GM19467 (cell line): ENCODE measurements around the gene OXLD1.

Experiments
- ATAC-seq: cut with Tn5 transposase; IDR thresholded peaks from one replicate; pipeline ENCODE4 v1.9.1; 2021; ENCODE audit warnings: mild to moderate bottlenecking, moderate library complexity; ENCODE audit not compliant: unreplicated experiment

Gene OXLD1

GRCh38 chr17:81666342-81667191, at the start of gene OXLD1, which contains the start of gene CCDC137:
Gene OXLD1, minus strand, starts transcription at chr17:81666605. Its CDS starts 28 bp downstream, at chr17:81666577.
Gene CCDC137, plus strand, starts transcription at chr17:81666737. Its CDS starts 30 bp downstream, at chr17:81666767.
- ATAC-seq = peak; percentile 76

GRCh38 chr17:81715107-81715871, 48.9 kb upstream of the OXLD1 start:
- ATAC-seq = no peak

- ATAC-seq = no peak
Measured at GRCh38 chr17:81714412-81715106, 48.2 kb upstream of the OXLD1 start.

DNA sequence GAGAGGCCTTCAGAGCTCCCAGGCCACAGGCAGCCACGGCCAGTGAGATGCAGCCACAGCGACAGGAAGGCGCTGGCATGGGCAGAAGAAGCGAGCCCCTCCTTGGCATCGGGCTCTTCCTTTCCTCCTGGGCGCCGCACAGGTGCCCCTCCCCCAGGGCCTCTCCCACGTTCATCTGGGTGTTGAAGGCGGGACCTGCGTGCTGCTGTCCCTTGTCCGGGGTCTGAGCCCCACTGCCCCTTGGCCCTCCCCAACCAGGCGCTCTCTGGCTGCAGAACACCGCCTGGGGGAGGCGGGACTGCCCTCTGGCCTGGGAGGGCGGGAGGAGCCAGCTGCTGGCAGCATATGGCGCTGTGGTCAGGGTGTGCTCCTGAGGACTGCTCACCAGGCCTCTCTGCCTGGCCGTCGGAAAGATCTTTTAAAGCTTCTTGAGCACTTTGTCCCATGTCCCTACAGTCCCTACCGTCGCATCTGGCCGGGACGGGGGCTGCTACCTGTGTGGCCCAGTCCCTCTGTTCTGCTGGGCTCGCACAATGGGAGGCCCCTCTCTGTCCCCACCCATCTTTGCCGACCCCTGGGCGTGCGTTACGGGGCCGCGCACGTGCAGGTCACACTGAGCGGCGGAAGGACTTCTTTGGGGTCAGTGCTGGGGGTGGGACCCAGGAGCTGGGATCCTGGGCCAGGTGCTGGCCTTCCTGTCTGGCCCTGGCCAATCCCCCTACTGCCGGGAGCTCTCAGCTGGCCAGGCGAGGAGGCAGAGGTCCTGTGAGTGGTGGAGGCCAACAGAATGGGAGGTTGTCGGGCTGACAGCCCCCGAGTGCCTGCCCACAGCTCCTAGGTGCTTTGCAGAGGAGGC, 47.4 kb upstream of the OXLD1 start:
- no peak for ATAC-seq

- no peak for ATAC-seq
Measured at GRCh38 chr17:81713004-81713555, 46.7 kb upstream of the OXLD1 start.

DNA sequence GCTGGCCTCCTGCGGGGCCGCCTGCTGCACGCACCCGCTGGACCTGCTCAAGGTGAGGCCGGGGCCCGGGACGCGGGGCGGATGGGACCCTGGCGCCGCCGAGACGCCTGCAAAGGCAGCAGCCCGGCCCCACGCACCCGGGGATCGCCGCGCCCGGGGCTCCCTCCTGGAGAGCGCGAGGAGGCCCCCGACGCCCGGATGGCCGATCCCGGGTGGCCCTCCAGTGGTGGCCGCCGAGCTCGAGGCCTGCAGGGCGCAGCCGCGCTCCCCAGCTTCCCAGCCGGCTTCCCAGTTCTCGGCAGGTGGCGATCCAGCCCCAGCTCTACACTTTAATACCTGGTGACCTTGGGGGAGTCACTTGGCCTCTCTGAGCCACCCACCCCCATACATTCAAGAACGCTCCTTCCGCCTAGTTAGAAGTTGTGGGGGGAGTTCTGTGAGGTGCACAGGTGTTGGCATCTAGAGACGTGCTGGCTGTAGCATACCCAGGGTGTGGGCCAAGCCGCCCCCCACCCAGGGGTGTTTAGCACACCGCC, 46.1 kb upstream of the OXLD1 start:
- peak; percentile 14 for ATAC-seq

DNA sequence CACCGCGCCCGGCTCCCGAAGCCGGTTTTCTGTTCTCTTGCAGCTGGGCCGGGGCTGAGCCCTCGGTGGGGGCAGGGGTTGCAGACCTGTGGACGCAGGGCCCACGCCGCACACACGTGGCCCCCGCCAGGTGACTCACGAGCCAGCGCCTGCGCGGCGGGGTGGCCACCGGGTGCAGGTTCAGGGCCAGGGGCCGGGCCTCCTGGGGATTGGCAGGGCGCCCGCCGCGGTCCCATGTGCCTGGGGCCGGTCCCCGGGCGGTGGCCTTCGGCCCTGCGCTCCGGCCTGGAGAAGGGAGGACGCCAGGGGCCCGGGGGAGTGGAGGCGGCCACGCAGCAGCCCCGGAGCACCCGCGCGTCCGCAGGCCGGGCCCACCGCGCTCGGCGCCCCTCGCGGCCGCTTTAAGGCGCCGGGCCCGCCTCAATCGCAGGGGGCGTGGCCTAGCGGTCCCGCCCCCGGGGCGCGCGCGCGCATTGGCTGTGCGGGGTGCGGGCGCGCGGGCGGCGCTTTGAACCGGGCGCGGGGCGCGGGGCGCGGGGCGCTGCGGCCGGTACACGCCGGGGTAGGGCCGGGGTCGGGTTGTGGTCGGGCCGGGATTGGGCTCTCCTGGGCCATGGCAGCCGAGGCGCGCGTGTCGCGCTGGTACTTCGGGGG, 45.5 kb upstream of the OXLD1 start, which contains the start of gene SLC25A10:
SLC25A10 (plus strand) TSS at position 471 of the 654 bp plus-strand sequence; CDS start at position 614, 143 bp downstream.
- peak; percentile 51 for ATAC-seq

DNA sequence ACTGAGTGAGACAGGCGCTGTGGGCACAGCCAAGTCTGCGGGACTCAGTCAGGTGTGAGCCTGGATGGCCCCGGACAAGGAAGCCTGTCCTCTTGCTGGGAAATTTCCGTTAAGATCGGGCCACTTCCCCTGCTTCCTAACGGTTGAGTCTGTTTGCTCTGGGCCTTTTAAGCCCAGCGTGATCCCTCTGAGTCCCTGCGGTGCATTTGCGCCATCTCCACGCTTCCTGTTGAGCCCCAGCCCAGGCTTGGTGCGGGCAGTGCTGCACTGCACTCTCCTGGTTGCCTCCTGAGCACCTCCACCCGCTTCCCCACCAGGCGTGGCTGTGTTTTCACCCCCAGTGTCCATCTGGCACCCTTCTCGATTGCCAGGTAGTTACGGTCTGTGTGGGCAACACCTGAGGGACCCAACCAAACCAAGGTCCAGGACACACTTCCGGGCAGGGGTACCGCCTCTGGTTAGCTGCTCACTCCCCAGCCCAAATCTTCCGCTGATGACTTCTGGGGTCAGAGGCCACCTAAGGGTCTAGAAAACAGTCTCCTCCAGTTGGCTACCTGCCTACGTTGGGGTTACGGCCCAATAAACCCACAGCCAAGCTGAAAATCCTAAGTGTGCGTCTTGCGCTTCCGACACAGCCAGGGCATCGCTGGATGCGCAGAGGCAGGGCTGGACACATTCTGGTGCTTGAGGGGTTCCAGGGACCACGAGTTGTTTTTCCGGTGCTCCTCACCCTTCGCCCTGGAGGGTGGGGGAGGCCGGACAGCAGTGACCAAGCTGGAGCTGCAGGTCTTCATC, 44.3 kb upstream of the OXLD1 start:
- no peak for ATAC-seq

DNA sequence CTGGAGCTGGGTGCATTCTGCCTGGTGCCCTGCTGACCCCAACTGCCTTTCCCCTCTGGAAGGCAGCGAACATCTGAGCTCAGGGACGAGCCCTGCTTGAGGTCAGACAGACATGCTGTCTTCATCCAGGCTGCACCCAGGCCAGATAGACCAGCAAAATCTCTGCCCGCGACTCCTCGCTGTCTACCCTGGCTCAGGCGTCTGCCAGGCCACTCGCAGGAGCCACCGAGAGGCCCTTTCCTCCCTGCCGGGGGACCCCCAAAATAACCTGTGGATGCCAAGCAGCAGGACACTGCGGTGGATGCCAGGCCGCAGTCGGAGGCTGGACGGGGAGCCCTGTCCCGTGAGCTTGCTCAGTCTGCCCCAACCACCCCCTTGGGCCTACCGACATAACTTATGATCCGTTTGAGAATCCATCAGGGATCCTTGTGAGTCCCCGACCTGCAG, 42.4 kb upstream of the OXLD1 start:
- ATAC-seq = no peak

GRCh38 chr17:81707725-81708646, 41.6 kb upstream of the OXLD1 start:
- no peak for ATAC-seq

- ATAC-seq = no peak
Measured at GRCh38 chr17:81706757-81707624, 40.6 kb upstream of the OXLD1 start.

DNA sequence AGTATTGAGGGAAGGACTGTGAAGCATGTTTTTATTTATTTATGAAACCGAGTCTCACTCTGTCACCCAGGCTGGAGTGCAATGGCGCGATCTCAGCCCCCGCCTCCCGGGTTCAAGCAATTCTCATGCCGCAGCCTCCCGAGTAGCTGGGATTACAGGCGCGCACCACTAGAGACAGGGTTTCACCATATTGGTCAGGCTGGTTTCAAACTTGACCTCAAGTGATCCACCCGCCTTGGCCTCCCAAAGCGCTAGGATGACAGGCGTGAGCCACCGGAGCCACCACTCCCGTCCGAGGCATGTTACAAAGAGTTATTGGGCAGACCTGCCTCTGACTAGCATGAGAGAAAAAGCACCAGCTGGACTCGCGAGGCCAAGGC, 39.8 kb upstream of the OXLD1 start:
- no peak for ATAC-seq

DNA sequence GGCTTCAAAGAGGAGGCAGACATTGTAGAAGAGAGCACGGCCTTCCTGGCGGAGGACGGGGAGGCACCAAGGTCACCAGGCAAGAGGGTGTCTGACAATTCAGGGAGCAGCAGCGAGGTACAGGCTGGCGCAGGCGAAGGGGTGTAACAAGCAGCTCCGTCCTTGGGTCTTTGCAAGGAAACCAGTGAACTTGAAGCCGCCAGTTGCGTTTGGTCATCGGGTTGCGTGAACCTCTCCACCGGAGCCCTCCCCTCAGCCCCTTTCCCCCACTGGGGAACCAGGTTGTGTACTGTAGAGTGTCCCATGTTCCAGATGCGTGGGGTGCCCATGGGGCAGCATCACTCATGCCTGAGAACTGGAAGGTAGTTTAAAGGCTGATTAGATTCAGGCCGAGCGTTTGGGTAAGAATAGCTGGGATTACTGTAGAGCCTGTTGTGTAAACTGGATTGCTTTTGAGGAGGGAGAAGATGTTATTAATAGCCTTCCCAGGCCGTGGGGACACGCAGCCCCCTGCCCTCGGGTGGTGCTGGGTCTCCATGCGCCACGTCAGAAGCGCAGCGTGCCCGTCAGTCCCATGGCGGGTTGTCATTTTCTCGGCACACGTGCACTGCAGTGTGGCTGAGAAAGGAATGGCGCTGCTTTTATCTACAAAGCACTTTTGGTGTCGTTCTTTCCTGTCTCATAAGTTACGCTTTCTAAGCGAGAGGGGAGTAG, 39.3 kb upstream of the OXLD1 start:
- no peak for ATAC-seq

GRCh38 chr17:81703747-81704654, 37.6 kb upstream of the OXLD1 start:
- no peak for ATAC-seq
